IMR-90 (cell line): ENCODE results near the gene RNF123. TPM values are rescaled to one million over a fixed set of nuclear protein-coding genes. Genes with fewer than 3 reads are reported as not detected.

Experiments
- ATAC-seq: fragments of 200-7000 bp; cut with Tn5 transposase; 2 replicates; pipeline ENCODE4 v1.9.1; 2020; ENCODE audit warnings: low read depth, mild to moderate bottlenecking, moderate library complexity
- BruUV-seq: library from RNA; stranded (reverse); fragments of 400-500 nt; replicated peaks from 2 replicates; lab custom pipeline; 2021; lab: Mats Ljungman, UMichigan
- CTCF ChIA-PET: fragments of 300-600 bp; formaldehyde crosslinking; extraction: SDS; loops from one replicate; lab custom pipeline; 2021; ENCODE audit warnings: antibody characterized with exemption; lab: Yijun Ruan, JAX
- POLR2A ChIA-PET: fragments of 300-600 bp; sonication (Branson Sonifier 250); formaldehyde crosslinking; loops from one replicate; lab custom pipeline; 2022; ENCODE audit warnings: antibody characterized with exemption; ENCODE audit not compliant: unreplicated experiment; lab: Charles Lee
- DNase-seq: peaks from one replicate; pipeline ENCODE4 v3.0.0; 2013
- H2AFZ ChIP-seq: replicated peaks from 2 replicates; pipeline ENCODE3; 2013; ENCODE audit warnings: low read length, mild to moderate bottlenecking; ENCODE audit not compliant: poor library complexity
- H2AK5ac ChIP-seq: 2 replicates; pipeline ENCODE4 v1.6.1; 2013; ENCODE audit warnings: low read depth, low read length, inconsistent platforms
- H2AK9ac ChIP-seq: replicated peaks from 2 replicates; pipeline ENCODE3; 2013; ENCODE audit warnings: mild to moderate bottlenecking, low read depth, low read length, moderate library complexity; ENCODE audit not compliant: poor library complexity
- H2BK120ac ChIP-seq: 2 replicates; pipeline ENCODE4 v1.6.1; 2013; ENCODE audit warnings: low read depth, low read length, inconsistent platforms
- H2BK15ac ChIP-seq: 3 replicates; pipeline ENCODE4 v1.6.1; 2013; ENCODE audit warnings: low read depth, low read length, inconsistent platforms
- H2BK20ac ChIP-seq: 2 replicates; pipeline ENCODE4 v1.6.1; 2013; ENCODE audit warnings: low read depth, mild to moderate bottlenecking, inconsistent platforms, low read length, moderate library complexity
- H2BK5ac ChIP-seq: 2 replicates; pipeline ENCODE4 v1.6.1; 2013; ENCODE audit warnings: mild to moderate bottlenecking, low read depth, low read length, inconsistent platforms; ENCODE audit not compliant: poor library complexity, severe bottlenecking
- H3K14ac ChIP-seq: replicated peaks from 2 replicates; pipeline ENCODE4 v1.6.1; 2013; ENCODE audit warnings: low read depth, low read length, inconsistent platforms
- H3K18ac ChIP-seq: 2 replicates; pipeline ENCODE4 v1.6.1; 2013; ENCODE audit warnings: low read depth, low read length, control low read depth
- H3K23ac ChIP-seq: 2 replicates; pipeline ENCODE4 v1.6.1; 2013; ENCODE audit warnings: low read depth, low read length, inconsistent platforms
- H3K27ac ChIP-seq: 2 replicates; pipeline ENCODE4 v1.5.1; 2013; ENCODE audit warnings: mild to moderate bottlenecking, control low read depth, low read length; ENCODE audit not compliant: insufficient read depth
- H3K27me3 ChIP-seq: 2 replicates; pipeline ENCODE4 v1.6.1; 2013; ENCODE audit warnings: low read length; ENCODE audit not compliant: control insufficient read depth, insufficient read depth
- H3K36me3 ChIP-seq: 2 replicates; pipeline ENCODE4 v1.6.1; 2013; ENCODE audit warnings: low read length, mixed read lengths; ENCODE audit not compliant: control insufficient read depth, insufficient read depth
- H3K4ac ChIP-seq: 2 replicates; pipeline ENCODE4 v1.6.1; 2013; ENCODE audit warnings: low read depth, low read length, inconsistent platforms
- H3K4me1 ChIP-seq: 2 replicates; pipeline ENCODE4 v1.6.1; 2013; ENCODE audit warnings: low read length, mixed read lengths; ENCODE audit not compliant: control insufficient read depth, insufficient read depth
- H3K4me2 ChIP-seq: 2 replicates; pipeline ENCODE4 v1.6.1; 2013; ENCODE audit warnings: low read depth, mild to moderate bottlenecking, control low read depth, low read length, moderate library complexity
- H3K4me3 ChIP-seq: 2 replicates; pipeline ENCODE4 v1.5.1; 2013; ENCODE audit warnings: low read depth, mild to moderate bottlenecking, control low read depth, low read length, moderate library complexity; ENCODE audit not compliant: insufficient read depth
- H3K56ac ChIP-seq: 2 replicates; pipeline ENCODE4 v1.6.1; 2013; ENCODE audit warnings: low read length, inconsistent platforms; ENCODE audit not compliant: insufficient read depth; ENCODE audit errors: extremely low read depth
- H3K79me1 ChIP-seq, 2 experiments: 2 replicates each; pipeline ENCODE4 v1.6.1; 2013; ENCODE audit warnings: low read length in 2 of 2, inconsistent platforms in 1 of 2, low read depth in 1 of 2
- H3K9ac ChIP-seq: 2 replicates; pipeline ENCODE4 v1.6.1; 2013; ENCODE audit warnings: low read depth, low read length, control low read depth
- H3K9me1 ChIP-seq: 2 replicates; pipeline ENCODE4 v1.6.1; 2013; ENCODE audit warnings: low read length, inconsistent platforms; ENCODE audit not compliant: insufficient read depth
- H3K9me3 ChIP-seq: 2 replicates; pipeline ENCODE4 v1.6.1; 2013; ENCODE audit warnings: low read length; ENCODE audit not compliant: control insufficient read depth, insufficient read depth
- H4K20me1 ChIP-seq: 2 replicates; pipeline ENCODE4 v1.6.1; 2013; ENCODE audit warnings: low read length, inconsistent platforms; ENCODE audit not compliant: insufficient read depth
- H4K5ac ChIP-seq: 2 replicates; pipeline ENCODE4 v1.6.1; 2013; ENCODE audit warnings: mild to moderate bottlenecking, low read depth, low read length, control low read depth
- H4K8ac ChIP-seq, 2 experiments: 2 replicates each; pipeline ENCODE4 v1.6.1; 2013; ENCODE audit warnings: low read depth in 2 of 2, low read length in 2 of 2, control low read depth in 1 of 2, inconsistent platforms in 1 of 2
- H4K91ac ChIP-seq: 2 replicates; pipeline ENCODE4 v1.6.1; 2013; ENCODE audit warnings: low read depth, low read length, inconsistent platforms; ENCODE audit not compliant: insufficient read depth
- BHLHE40 ChIP-seq: fragments of 150-350 bp; IDR thresholded peaks from 2 replicates; pipeline ENCODE4 v1.6.1; 2016; ENCODE audit warnings: mild to moderate bottlenecking, low read depth, low read length
- CHD1 ChIP-seq: IDR thresholded peaks from 2 replicates; pipeline ENCODE4 v1.6.1; 2012; ENCODE audit warnings: low read depth, low read length, improper control_type of control experiment
- MAFK ChIP-seq: IDR thresholded peaks from 2 replicates; pipeline ENCODE4 v1.6.1; 2012; ENCODE audit warnings: low read depth, low read length, improper control_type of control experiment
- MAZ ChIP-seq: IDR thresholded peaks from 2 replicates; pipeline ENCODE4 v1.6.1; 2012; ENCODE audit warnings: low read depth, mild to moderate bottlenecking, low read length, improper control_type of control experiment, moderate library complexity, borderline replicate concordance
- MXI1 ChIP-seq: IDR thresholded peaks from 2 replicates; pipeline ENCODE4 v1.6.1; 2012; ENCODE audit warnings: low read depth, mild to moderate bottlenecking, low read length, moderate library complexity, borderline replicate concordance
- NFE2L2 ChIP-seq: fragments of 150-350 bp; IDR thresholded peaks from 2 replicates; pipeline ENCODE4 v1.6.1; 2016; ENCODE audit warnings: low read depth, mild to moderate bottlenecking, low read length
- POLR2A ChIP-seq: IDR thresholded peaks from 2 replicates; pipeline ENCODE4 v1.6.1; 2012; ENCODE audit warnings: mild to moderate bottlenecking, low read depth, low read length
- RAD21 ChIP-seq: IDR thresholded peaks from 2 replicates; pipeline ENCODE4 v1.6.1; 2012; ENCODE audit warnings: low read length, improper control_type of control experiment
- RCOR1 ChIP-seq: IDR thresholded peaks from 2 replicates; pipeline ENCODE4 v1.6.1; 2012; ENCODE audit warnings: mild to moderate bottlenecking, low read length, improper control_type of control experiment; ENCODE audit not compliant: insufficient replicate concordance
- RFX5 ChIP-seq: IDR thresholded peaks from 2 replicates; pipeline ENCODE4 v1.8.0; 2012; ENCODE audit warnings: low read depth, mild to moderate bottlenecking, low read length, moderate library complexity
- WGBS, 2 experiments: methylation state at CpG; one replicate each; pipeline versions ENCODE4 v1.1.5 to v1.1.7; 2013; ENCODE audit warnings: missing lambda C conversion rate in 2 of 2; ENCODE audit not compliant: insufficient read length in 1 of 2; ENCODE audit errors: extremely low coverage in 2 of 2; 5-methylcytosine and 5-hydroxymethylcytosine counted together
- dilution Hi-C: fragments of 300-500 bp; cut with HindIII; formaldehyde crosslinking; loops from one replicate; pipeline ENCODE4 v1.14.3; 2018; ENCODE audit warnings: low sequenced_read_pairs; ENCODE audit not compliant: unreplicated experiment
- in situ Hi-C: fragments of 300-500 bp; cut with MboI; formaldehyde crosslinking; loops from 3 replicates; pipeline ENCODE4 v1.14.3; 2019; ENCODE audit warnings: low sequenced_read_pairs, inconsistent platforms, mixed read lengths
- intact Hi-C: fragments of 100-400 bp; cut with micrococcal nuclease; formaldehyde crosslinking; loops from 2 replicates; pipeline ENCODE4 v1.10.0; 2022
- polyA plus RNA-seq, 3 experiments: library from polyadenylated mRNA; depleted of rRNA; stranded (reverse); fragments of >200 nt; gene quantifications; 2 replicates each; pipeline ENCODE4 v1.2.3, GENCODE V29; 2012; ENCODE audit warnings: low replicate concordance in 1 of 3
- total RNA-seq: library from RNA; depleted of rRNA; stranded (reverse); fragments of >200 nt; gene quantifications from 2 replicates; pipeline ENCODE4 v1.2.3, GENCODE V29; 2012
- TF ChIP-seq, protein P1 (sequence below): fragments of 150-350 bp; IDR thresholded peaks from 2 replicates; pipeline ENCODE4 v1.6.1; 2017; ENCODE audit warnings: mild to moderate bottlenecking, antibody characterized with exemption, low read length, low read depth
- TF ChIP-seq, protein P2 (sequence below): fragments of 150-350 bp; IDR thresholded peaks from 2 replicates; pipeline ENCODE4 v1.6.1; 2016; ENCODE audit warnings: low read depth, mild to moderate bottlenecking, low read length, moderate library complexity, borderline replicate concordance

The RNF123 gene
- total and polyA plus RNA-seq, 2 of the 4 experiments (the other 2 are of a cell fraction): 13.4 to 37.7 TPM

DNA sequence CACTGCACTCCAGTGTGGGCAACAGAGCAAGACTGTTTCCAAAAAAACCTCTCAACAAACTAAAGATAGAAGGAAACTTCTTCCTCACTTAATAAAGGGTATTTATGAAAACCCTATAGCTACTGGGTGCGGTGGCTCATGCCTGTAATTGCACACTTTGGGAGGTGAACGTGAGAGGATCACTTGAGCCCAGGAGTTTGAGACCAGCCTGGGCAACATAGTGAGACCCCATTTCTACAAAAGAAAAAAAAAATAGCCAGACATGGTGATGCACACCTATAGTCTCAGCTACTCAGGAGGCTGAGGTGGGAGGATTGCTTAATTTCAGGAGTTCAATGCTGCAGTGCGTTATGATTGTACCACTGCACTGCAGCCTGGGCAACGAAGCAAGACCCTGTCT, 74.6 kb downstream of the RNF123 start:
- dilution Hi-C loops (no loop called here), in situ Hi-C loops (no loop called here), intact Hi-C loops (no loop called here)
- no peak overlapping the region for H3K18ac ChIP-seq
- no peak overlapping the region for H3K4me3 ChIP-seq
- no peak overlapping the region for H2BK120ac ChIP-seq
- H4K5ac ChIP-seq: no peak overlapping the region
- H3K27me3 ChIP-seq: no peaks in the 10 kb centered on the region
- peaks cover 52% of the 10 kb centered on the region for H4K20me1 ChIP-seq
- no TSS peak for BruUV-seq
- peaks cover 7% of the 10 kb centered on the region for H3K36me3 ChIP-seq
- no peak overlapping the region for H2BK15ac ChIP-seq
- no peak overlapping the region for H3K14ac ChIP-seq
- H3K23ac ChIP-seq: no peak overlapping the region
- no peak overlapping the region for H3K56ac ChIP-seq
- ATAC-seq: no peak
- POLR2A ChIA-PET: no interaction called here
- no peak overlapping the region for H3K4ac ChIP-seq
- no peak overlapping the region for H4K91ac ChIP-seq
- no peak overlapping the region for H2AK5ac ChIP-seq
- H3K27ac ChIP-seq: no peak overlapping the region
- no peak for TF ChIP-seq MXI1
- TF ChIP-seq BHLHE40: no peak
- TF ChIP-seq, protein P1, sequence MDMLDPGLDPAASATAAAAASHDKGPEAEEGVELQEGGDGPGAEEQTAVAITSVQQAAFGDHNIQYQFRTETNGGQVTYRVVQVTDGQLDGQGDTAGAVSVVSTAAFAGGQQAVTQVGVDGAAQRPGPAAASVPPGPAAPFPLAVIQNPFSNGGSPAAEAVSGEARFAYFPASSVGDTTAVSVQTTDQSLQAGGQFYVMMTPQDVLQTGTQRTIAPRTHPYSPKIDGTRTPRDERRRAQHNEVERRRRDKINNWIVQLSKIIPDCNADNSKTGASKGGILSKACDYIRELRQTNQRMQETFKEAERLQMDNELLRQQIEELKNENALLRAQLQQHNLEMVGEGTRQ: no peak
- no peak for TF ChIP-seq POLR2A
- TF ChIP-seq RCOR1: no peak
- TF ChIP-seq CHD1: no peak
- no peak for TF ChIP-seq NFE2L2
- TF ChIP-seq, protein P2, sequence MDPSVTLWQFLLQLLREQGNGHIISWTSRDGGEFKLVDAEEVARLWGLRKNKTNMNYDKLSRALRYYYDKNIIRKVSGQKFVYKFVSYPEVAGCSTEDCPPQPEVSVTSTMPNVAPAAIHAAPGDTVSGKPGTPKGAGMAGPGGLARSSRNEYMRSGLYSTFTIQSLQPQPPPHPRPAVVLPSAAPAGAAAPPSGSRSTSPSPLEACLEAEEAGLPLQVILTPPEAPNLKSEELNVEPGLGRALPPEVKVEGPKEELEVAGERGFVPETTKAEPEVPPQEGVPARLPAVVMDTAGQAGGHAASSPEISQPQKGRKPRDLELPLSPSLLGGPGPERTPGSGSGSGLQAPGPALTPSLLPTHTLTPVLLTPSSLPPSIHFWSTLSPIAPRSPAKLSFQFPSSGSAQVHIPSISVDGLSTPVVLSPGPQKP: no peak
- no peak for TF ChIP-seq RAD21
- TF ChIP-seq MAZ: no peak
- TF ChIP-seq RFX5: no peak
- TF ChIP-seq MAFK: no peak
- H3K4me2 ChIP-seq: no peak overlapping the region
- no peaks in the 10 kb centered on the region for H3K4me1 ChIP-seq
- no peak overlapping the region for H2AK9ac ChIP-seq
- H4K8ac ChIP-seq: no peak overlapping the region
- H3K79me1 ChIP-seq: peaks cover 30 to 53% of the 10 kb centered on the region in 2 experiments
- no peak overlapping the region for H2BK20ac ChIP-seq
- H2AFZ ChIP-seq: no peak overlapping the region
- no peak for DNase-seq
- H3K9ac ChIP-seq: no peak overlapping the region
- no peaks in the 10 kb centered on the region for H3K9me3 ChIP-seq
- no CpG with 5 or more reads among the region's 4 CpGs for WGBS, 2 experiments
- H2BK5ac ChIP-seq: no peak overlapping the region
- CTCF ChIA-PET: no interaction called here
- peaks cover 5% of the 10 kb centered on the region; the same call in 1 of the 2 replicates for H3K9me1 ChIP-seq
